ENCODE data around the gene SYK.
A peak's percentile ranks its signal among the peaks of the same experiment; 100 is the strongest.

SYK gene

GRCh38 chr9:90909747-90910283, 108.2 kb downstream of the SYK start:
- DNase-seq, result no peak

GRCh38 chr9:90914196-90914595, 112.6 kb downstream of the SYK start:
- no peak for DNase-seq

GRCh38 chr9:90914868-90915483, 113.4 kb downstream of the SYK start:
- peak; percentile 75 for DNase-seq

GRCh38 chr9:90915693-90916092, 114.1 kb downstream of the SYK start:
- DNase-seq, result no peak

- DNase-seq, result no peak
These were observed 114.6 kb downstream of the SYK start for GRCh38 chr9:90916147-90916734.

- DNase-seq, result peak; percentile 44
These were observed 118.3 kb downstream of the SYK start for GRCh38 chr9:90919883-90920282.

- DNase-seq, result peak; percentile 52
These were observed 119.5 kb downstream of the SYK start for GRCh38 chr9:90921104-90921503.

- no peak for DNase-seq
These were observed 120.3 kb downstream of the SYK start for GRCh38 chr9:90921969-90922368.

GRCh38 chr9:90925581-90926257, 124.1 kb downstream of the SYK start:
- DNase-seq, result no peak

- DNase-seq, result no peak
These were observed 125.3 kb downstream of the SYK start for GRCh38 chr9:90926936-90927335.

GRCh38 chr9:90927496-90927895, 125.9 kb downstream of the SYK start:
- DNase-seq, result no peak

- DNase-seq, result no peak
These were observed 128.0 kb downstream of the SYK start for GRCh38 chr9:90929626-90930025.

GRCh38 chr9:90933468-90933867, 131.8 kb downstream of the SYK start:
- DNase-seq, result no peak

- no peak for DNase-seq
These were observed 137.7 kb downstream of the SYK start for GRCh38 chr9:90939351-90939750.

- DNase-seq, result no peak
These were observed 138.7 kb downstream of the SYK start for GRCh38 chr9:90940280-90940679.

GRCh38 chr9:90941661-90942060, 140.0 kb downstream of the SYK start:
- no peak for DNase-seq

- DNase-seq, result no peak
These were observed 140.9 kb downstream of the SYK start for GRCh38 chr9:90942555-90942954.

- DNase-seq, result no peak
These were observed 141.7 kb downstream of the SYK start for GRCh38 chr9:90943341-90943740.

- DNase-seq, result no peak
These were observed 143.7 kb downstream of the SYK start for GRCh38 chr9:90945336-90945735.

GRCh38 chr9:90946982-90947381, 145.4 kb downstream of the SYK start:
- DNase-seq, result no peak

Measured in midbrain (tissue), 1 donor.